Neuron (in vitro differentiated cells): Measurements from ENCODE around the gene DSCAM.
A peak's percentile ranks its signal among the peaks of the same experiment; 100 is the strongest.

Source experiments
- H2AFZ ChIP-seq: one replicate; pipeline ENCODE4 v1.6.1; 2013; ENCODE audit warnings: low read depth, mild to moderate bottlenecking, inconsistent platforms, low read length, moderate library complexity
- H3K27me3 ChIP-seq: one replicate; pipeline ENCODE4 v1.6.1; 2013; ENCODE audit warnings: low read length; ENCODE audit not compliant: insufficient read depth
- H3K36me3 ChIP-seq: one replicate; pipeline ENCODE4 v1.6.1; 2013; ENCODE audit warnings: low read length; ENCODE audit not compliant: insufficient read depth
- H3K4me1 ChIP-seq: one replicate; pipeline ENCODE4 v1.6.1; 2013; ENCODE audit warnings: low read length; ENCODE audit not compliant: insufficient read depth
- H3K4me3 ChIP-seq: 2 replicates; pipeline ENCODE4 v1.5.1; 2013; ENCODE audit warnings: mild to moderate bottlenecking, low read length, moderate library complexity
- H3K9me3 ChIP-seq: one replicate; pipeline ENCODE4 v1.6.1; 2013; ENCODE audit warnings: low read length

The DSCAM gene

GRCh38 chr21:40847951-40848350 is 993 bp upstream of the DSCAM start:
- H3K36me3 ChIP-seq, result no peaks in the 10 kb centered on the region
- H3K27me3 ChIP-seq, result peaks cover 45% of the 10 kb centered on the region
- H3K4me3 ChIP-seq, result no peak overlapping the region
- no peaks in the 10 kb centered on the region for H3K4me1 ChIP-seq
- no peaks in the 10 kb centered on the region for H3K9me3 ChIP-seq
- no peak overlapping the region for H2AFZ ChIP-seq

GRCh38 chr21:40846103-40846502 is 855 bp downstream of the DSCAM start:
- Histone ChIP-seq H3K4me1 (no peaks in the 10 kb centered on the region), H3K36me3 (no peaks in the 10 kb centered on the region), H3K27me3 (peaks cover 61% of the 10 kb centered on the region), H3K4me3 (no peak overlapping the region), H3K9me3 (no peaks in the 10 kb centered on the region), H2AFZ (no peak overlapping the region)

- Histone ChIP-seq H3K9me3 (no peaks in the 10 kb centered on the region), H3K4me3 (no peak overlapping the region), H3K36me3 (no peaks in the 10 kb centered on the region), H3K4me1 (no peaks in the 10 kb centered on the region), H2AFZ (no peak overlapping the region), H3K27me3 (peaks cover 67% of the 10 kb centered on the region)
These were observed 1.4 kb downstream of the DSCAM start for GRCh38 chr21:40845441-40845995.

GRCh38 chr21:40844935-40845334 is 2.0 kb downstream of the DSCAM start:
- no peaks in the 10 kb centered on the region for H3K36me3 ChIP-seq
- H3K27me3 ChIP-seq, result peaks cover 72% of the 10 kb centered on the region
- H3K9me3 ChIP-seq, result no peaks in the 10 kb centered on the region
- H3K4me1 ChIP-seq, result no peaks in the 10 kb centered on the region
- H2AFZ ChIP-seq, result no peak overlapping the region
- no peak overlapping the region for H3K4me3 ChIP-seq

- Histone ChIP-seq H3K27me3 (peaks cover 51% of the 10 kb centered on the region), H3K9me3 (no peaks in the 10 kb centered on the region), H3K4me3 (no peak overlapping the region), H3K4me1 (no peaks in the 10 kb centered on the region), H2AFZ (no peak overlapping the region), H3K36me3 (no peaks in the 10 kb centered on the region)
These were observed 4.8 kb downstream of the DSCAM start for GRCh38 chr21:40842197-40842552.

GRCh38 chr21:40841524-40842196 is 5.3 kb downstream of the DSCAM start:
- Histone ChIP-seq H3K27me3 (peaks cover 46% of the 10 kb centered on the region), H3K4me1 (no peaks in the 10 kb centered on the region), H3K4me3 (no peak overlapping the region), H3K9me3 (no peaks in the 10 kb centered on the region), H3K36me3 (no peaks in the 10 kb centered on the region), H2AFZ (peak overlapping the region; percentile 24)

- Histone ChIP-seq H3K9me3 (no peaks in the 10 kb centered on the region), H3K4me3 (no peak overlapping the region), H3K27me3 (peaks cover 40% of the 10 kb centered on the region), H2AFZ (no peak overlapping the region), H3K36me3 (no peaks in the 10 kb centered on the region), H3K4me1 (no peaks in the 10 kb centered on the region)
These were observed 6.4 kb downstream of the DSCAM start for GRCh38 chr21:40840401-40841125.

- Histone ChIP-seq H3K9me3 (no peaks in the 10 kb centered on the region), H3K4me1 (no peaks in the 10 kb centered on the region), H3K27me3 (peaks cover 30% of the 10 kb centered on the region), H2AFZ (no peak overlapping the region), H3K36me3 (no peaks in the 10 kb centered on the region), H3K4me3 (no peak overlapping the region)
These were observed 7.4 kb downstream of the DSCAM start for GRCh38 chr21:40839521-40839920.

GRCh38 chr21:40837456-40837855 is 9.5 kb downstream of the DSCAM start:
- Histone ChIP-seq H3K4me3 (no peak overlapping the region), H3K36me3 (no peaks in the 10 kb centered on the region), H3K9me3 (no peaks in the 10 kb centered on the region), H3K4me1 (no peaks in the 10 kb centered on the region), H3K27me3 (peaks cover 24% of the 10 kb centered on the region), H2AFZ (no peak overlapping the region)

GRCh38 chr21:40835184-40835694 is 11.7 kb downstream of the DSCAM start:
- H2AFZ ChIP-seq, result no peak overlapping the region
- H3K4me3 ChIP-seq, result no peak overlapping the region
- H3K27me3 ChIP-seq, result peaks cover 3% of the 10 kb centered on the region
- H3K9me3 ChIP-seq, result no peaks in the 10 kb centered on the region
- H3K4me1 ChIP-seq, result no peaks in the 10 kb centered on the region
- H3K36me3 ChIP-seq, result no peaks in the 10 kb centered on the region

- Histone ChIP-seq H3K9me3 (no peaks in the 10 kb centered on the region), H3K4me1 (no peaks in the 10 kb centered on the region), H3K4me3 (no peak overlapping the region), H3K36me3 (no peaks in the 10 kb centered on the region), H3K27me3 (no peaks in the 10 kb centered on the region), H2AFZ (no peak overlapping the region)
These were observed 13.8 kb downstream of the DSCAM start for GRCh38 chr21:40833184-40833583.

- no peaks in the 10 kb centered on the region for H3K9me3 ChIP-seq
- no peaks in the 10 kb centered on the region for H3K27me3 ChIP-seq
- H3K4me1 ChIP-seq, result no peaks in the 10 kb centered on the region
- no peak overlapping the region for H3K4me3 ChIP-seq
- no peaks in the 10 kb centered on the region for H3K36me3 ChIP-seq
- H2AFZ ChIP-seq, result no peak overlapping the region
These were observed 14.6 kb downstream of the DSCAM start for GRCh38 chr21:40832316-40832715.

- H3K4me3 ChIP-seq, result no peak overlapping the region
These were observed 16.1 kb downstream of the DSCAM start for GRCh38 chr21:40830836-40831235.

More at GRCh38 chr21:40830836-40831235, 16.1 kb downstream of the DSCAM start:
- no peak overlapping the region for H2AFZ ChIP-seq
- no peaks in the 10 kb centered on the region for H3K27me3 ChIP-seq
- H3K4me1 ChIP-seq, result no peaks in the 10 kb centered on the region
- no peaks in the 10 kb centered on the region for H3K36me3 ChIP-seq
- H3K9me3 ChIP-seq, result no peaks in the 10 kb centered on the region
